Motor neuron (in vitro differentiated cells): ENCODE results near the gene TMEM120A. TPM values are rescaled to one million over a fixed set of nuclear protein-coding genes. Genes with fewer than 3 reads are reported as not detected.

Source experiments
- ATAC-seq, 8 experiments: fragments of 200-7000 bp; cut with Tn5 transposase; replicated peaks in 6 of 8; 2 replicates each; pipeline ENCODE4 v1.8.0; 2021; ENCODE audit warnings: mild to moderate bottlenecking in 8 of 8, moderate library complexity in 8 of 8
- H3K27ac ChIP-seq, 2 donors: fragments of 250-450 bp; sonication (Bioruptor Pico); 2 replicates each; pipeline ENCODE4 v1.9.0; 2021; ENCODE audit warnings: antibody characterized with exemption in 2 of 2, mild to moderate bottlenecking in 2 of 2, moderate library complexity in 1 of 2
- H3K4me1 ChIP-seq, 2 donors: fragments of 250-450 bp; sonication (Bioruptor Pico); replicated peaks in 1 of 2; 2 replicates each; pipeline ENCODE4 v1.6.1; 2021; ENCODE audit warnings: antibody characterized with exemption in 2 of 2, mild to moderate bottlenecking in 2 of 2, moderate library complexity in 1 of 2
- H3K4me3 ChIP-seq, 5 donors: fragments of 250-450 bp; sonication (Bioruptor Pico); 2 replicates each; pipeline ENCODE4 v1.9.0; 2021; ENCODE audit warnings: antibody characterized with exemption in 5 of 5, mild to moderate bottlenecking in 5 of 5, moderate library complexity in 4 of 5
- WGBS, 10 experiments: fragments of 450-650 bp; shearing (Covaris generic); methylation state at CpG; one replicate each; pipeline ENCODE4 v1.0.0; 2022; 5-methylcytosine and 5-hydroxymethylcytosine counted together
- in situ Hi-C, 9 experiments: fragments of 400-800 bp; cut with MboI; loops; one replicate each; pipeline ENCODE4 v1.15.0; 2021; ENCODE audit warnings: low sequenced_read_pairs in 9 of 9, low pct_unique_long_range_greater_than_20kb in 2 of 9; ENCODE audit not compliant: unreplicated experiment in 9 of 9
- total RNA-seq, 8 experiments: library from RNA; unstranded; fragments of 300-600 nt; gene quantifications; 2 replicates each; pipeline versions ENCODE4 v1.2.3 to v1.2.4, GENCODE V29; 2022

The TMEM120A gene
- total RNA-seq, 8 experiments from 2014 or later, result 17.6 to 29.8 (median 22.3) TPM

- Histone ChIP-seq H3K4me3 (no peak overlapping the region), H3K4me1 (peaks cover 65 to 67% of the 10 kb centered on the region in 2 donors), H3K27ac (peak overlapping the region; percentile 58 to 81)
- in situ Hi-C loops, result no loop called here
- peak in 7 of 8 experiments; percentile 30 to 90 (median 43) for ATAC-seq
- WGBS, 10 experiments, result 20 to 100% methylated on average over 1 to 2 of the region's 13 CpGs; no CpG with 5 or more reads in 8 of the 10 experiments
These were observed 25.2 kb downstream of the TMEM120A start for GRCh38 chr7:75969182-75969581.

- H3K4me1 ChIP-seq, result peaks cover 70 to 71% of the 10 kb centered on the region in 2 donors
- H3K27ac ChIP-seq, result peak overlapping the region in 1 of 2 donors; percentile 25
- ATAC-seq, result no peak
- whole genome bisulfite sequencing, 10 experiments, result 90 to 97% methylated on average over 2 to 5 of the region's 12 CpGs; no CpG with 5 or more reads in 8 of the 10 experiments
- in situ Hi-C loops, result no loop called here
- H3K4me3 ChIP-seq, result no peak overlapping the region
These were observed 25.8 kb downstream of the TMEM120A start for GRCh38 chr7:75968561-75969001.

- WGBS, 10 experiments, result 50 to 100% (median 73%) methylated on average over 1 to 8 of the region's 10 CpGs; no CpG with 5 or more reads in 6 of the 10 experiments
- peak overlapping the region; percentile 3 to 15 for H3K27ac ChIP-seq
- H3K4me1 ChIP-seq, result peaks cover 76 to 77% of the 10 kb centered on the region in 2 donors
- no peak for ATAC-seq
- in situ Hi-C loops, result no loop called here
- H3K4me3 ChIP-seq, result no peak overlapping the region
These were observed 26.4 kb downstream of the TMEM120A start for GRCh38 chr7:75968012-75968411.

DNA sequence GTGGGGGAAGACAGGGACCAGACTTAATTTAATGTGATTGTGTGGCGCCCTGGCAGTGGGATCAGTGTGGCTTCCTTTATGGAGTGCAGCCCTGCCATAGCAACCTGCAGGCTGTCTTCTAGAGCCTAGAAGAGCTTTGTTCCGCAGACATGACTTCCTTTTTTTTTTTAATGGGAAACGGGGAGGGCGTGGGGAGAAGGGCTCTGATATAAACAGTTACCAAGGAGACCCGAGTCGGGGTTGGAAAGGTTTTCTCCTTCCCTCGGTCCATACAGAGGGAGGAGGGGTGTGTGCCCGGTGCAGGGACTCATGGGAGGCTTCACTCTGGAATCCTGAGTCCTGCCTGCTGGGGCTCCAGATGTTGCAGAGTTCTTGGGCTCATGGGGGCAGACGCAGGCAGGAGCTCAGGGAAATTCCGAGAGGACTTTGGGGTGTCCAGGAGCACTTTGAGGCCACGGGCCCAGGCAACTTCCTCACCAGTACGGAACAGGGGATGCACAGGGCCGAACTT lies 26.9 kb downstream of the TMEM120A start:
- in situ Hi-C loops, result no loop called here
- 0 to 95% (median 52%) methylated on average over 1 to 9 of the region's 13 CpGs; no CpG with 5 or more reads in 6 of the 10 experiments for whole genome bisulfite sequencing, 10 experiments
- H3K4me1 ChIP-seq, result peaks cover 81 to 82% of the 10 kb centered on the region in 2 donors
- no peak overlapping the region for H3K4me3 ChIP-seq
- peak in 6 of 8 experiments; percentile 10 to 85 (median 84) for ATAC-seq
- H3K27ac ChIP-seq, result peak overlapping the region; percentile 13 to 28

GRCh38 chr7:75967055-75967454 lies 27.3 kb downstream of the TMEM120A start:
- Histone ChIP-seq H3K27ac (peak overlapping the region; percentile 13 to 46), H3K4me3 (no peak overlapping the region), H3K4me1 (peaks cover 85 to 86% of the 10 kb centered on the region in 2 donors)
- in situ Hi-C loops, result no loop called here
- no peak for ATAC-seq
- 77 to 90% (median 83%) methylated on average over 2 to 6 of the region's 11 CpGs; no CpG with 5 or more reads in 6 of the 10 experiments for WGBS, 10 experiments

DNA sequence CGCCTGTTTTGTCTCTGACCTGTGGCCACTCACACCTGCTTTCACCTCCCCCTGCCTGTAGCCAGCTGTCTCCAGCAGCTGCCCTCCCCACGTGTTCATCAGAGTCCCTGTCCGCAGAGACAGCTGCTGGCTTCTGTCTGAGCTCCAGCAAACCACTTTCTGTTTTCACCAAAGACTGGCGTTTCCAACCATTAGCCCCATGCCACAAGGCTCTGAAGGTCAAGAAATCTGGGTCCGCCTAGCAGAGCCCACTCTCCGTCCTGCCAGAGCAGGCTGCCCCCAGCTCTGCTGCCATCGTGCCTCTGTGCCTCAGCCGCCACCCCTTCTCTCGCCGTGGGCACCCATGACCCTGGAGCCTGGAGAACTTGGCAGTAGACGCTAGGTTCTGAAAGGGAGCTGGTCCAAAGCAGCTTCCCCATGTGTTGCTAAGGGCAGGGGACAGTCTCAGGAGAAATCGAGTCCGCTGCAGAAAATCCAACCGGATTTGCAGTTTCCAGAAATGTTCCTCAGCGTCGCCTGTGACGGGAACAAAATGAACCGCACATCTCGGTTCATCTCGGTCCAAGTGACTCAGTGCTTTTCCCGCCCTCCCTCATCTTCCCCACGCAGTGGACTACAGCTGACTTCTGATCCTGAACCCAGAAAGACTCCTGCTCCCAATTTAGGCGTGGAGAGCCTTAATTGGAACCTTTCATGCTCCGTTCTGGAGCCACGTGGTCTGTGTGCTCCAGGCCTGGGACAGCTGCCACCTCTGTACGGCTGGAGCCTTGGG lies 28.0 kb downstream of the TMEM120A start:
- WGBS, 10 experiments, result 21 to 100% (median 60%) methylated on average over 1 to 14 of the region's 26 CpGs; no CpG with 5 or more reads in 1 of the 10 experiments
- peaks cover 80 to 84% of the 10 kb centered on the region in 2 donors for H3K4me1 ChIP-seq
- no peak overlapping the region for H3K4me3 ChIP-seq
- in situ Hi-C loops, result no loop called here
- peak overlapping the region; percentile 46 to 51 for H3K27ac ChIP-seq
- ATAC-seq, result peak in 2 of 8 experiments; percentile 27 to 39

- Histone ChIP-seq H3K4me1 (peaks cover 77 to 80% of the 10 kb centered on the region in 2 donors), H3K27ac (peak overlapping the region; percentile 41 to 51), H3K4me3 (no peak overlapping the region)
- in situ Hi-C loops, result no loop called here
- 0 to 97% (median 40%) methylated on average over 1 to 5 of the region's 13 CpGs; no CpG with 5 or more reads in 4 of the 10 experiments for WGBS, 10 experiments
- ATAC-seq, result no peak
These were observed 28.8 kb downstream of the TMEM120A start for GRCh38 chr7:75965617-75966016.

GRCh38 chr7:75963381-75963995 lies 30.9 kb downstream of the TMEM120A start:
- peak overlapping the region; percentile 64 to 78 for H3K27ac ChIP-seq
- H3K4me1 ChIP-seq, result peaks cover 56 to 59% of the 10 kb centered on the region in 2 donors
- in situ Hi-C loops, result no loop called here
- WGBS, 10 experiments, result 10 to 40% (median 20%) methylated on average over 1 to 4 of the region's 9 CpGs; no CpG with 5 or more reads in 7 of the 10 experiments
- ATAC-seq, result peak in 4 of 8 experiments; percentile 14 to 22 (median 16)
- H3K4me3 ChIP-seq, result no peak overlapping the region

GRCh38 chr7:75962607-75963380 lies 31.6 kb downstream of the TMEM120A start:
- in situ Hi-C loops, result no loop called here
- 0 to 36% (median 17%) methylated on average over 1 to 16 of the region's 18 CpGs; no CpG with 5 or more reads in 1 of the 10 experiments for WGBS, 10 experiments
- peak in 5 of 8 experiments; percentile 5 to 39 (median 34) for ATAC-seq
- no peak overlapping the region for H3K4me3 ChIP-seq
- H3K4me1 ChIP-seq, result peaks cover 49 to 52% of the 10 kb centered on the region in 2 donors
- H3K27ac ChIP-seq, result peak overlapping the region; percentile 64 to 78

GRCh38 chr7:75961218-75961617 lies 33.2 kb downstream of the TMEM120A start:
- Histone ChIP-seq H3K4me3 (no peak overlapping the region), H3K27ac (no peak overlapping the region), H3K4me1 (peaks cover 34 to 38% of the 10 kb centered on the region in 2 donors)
- WGBS, 10 experiments, result 71 to 100% (median 100%) methylated on average over 1 to 3 of the region's 7 CpGs; no CpG with 5 or more reads in 4 of the 10 experiments
- ATAC-seq, result peak in 1 of 8 experiments; percentile 31
- in situ Hi-C loops, result no loop called here

- H3K4me1 ChIP-seq, result peaks cover 26 to 29% of the 10 kb centered on the region in 2 donors
- H3K4me3 ChIP-seq, result no peak overlapping the region
- in situ Hi-C loops, result no loop called here
- ATAC-seq, result no peak
- WGBS, 10 experiments, result 94 to 100% (median 100%) methylated on average over 1 to 3 of the region's 6 CpGs; no CpG with 5 or more reads in 3 of the 10 experiments
- H3K27ac ChIP-seq, result no peak overlapping the region
These were observed 34.0 kb downstream of the TMEM120A start for GRCh38 chr7:75960372-75960771.

- 83 to 100% (median 93%) methylated on average over 1 to 6 of the region's 9 CpGs; no CpG with 5 or more reads in 3 of the 10 experiments for WGBS, 10 experiments
- no peak for ATAC-seq
- Histone ChIP-seq H3K27ac (no peak overlapping the region), H3K4me3 (no peak overlapping the region), H3K4me1 (peaks cover 20 to 23% of the 10 kb centered on the region in 2 donors)
- in situ Hi-C loops, result no loop called here
These were observed 35.4 kb downstream of the TMEM120A start for GRCh38 chr7:75958802-75959543.
